Measurements from ENCODE around the gene CPM. TPM values are rescaled to one million over a fixed set of nuclear protein-coding genes. Genes with fewer than 3 reads are reported as not detected.

Gene CPM
- total and polyA plus RNA-seq, 2 of the 4 experiments (the other 2 are of a cell fraction), result 2.0 to 8.8 TPM

DNA sequence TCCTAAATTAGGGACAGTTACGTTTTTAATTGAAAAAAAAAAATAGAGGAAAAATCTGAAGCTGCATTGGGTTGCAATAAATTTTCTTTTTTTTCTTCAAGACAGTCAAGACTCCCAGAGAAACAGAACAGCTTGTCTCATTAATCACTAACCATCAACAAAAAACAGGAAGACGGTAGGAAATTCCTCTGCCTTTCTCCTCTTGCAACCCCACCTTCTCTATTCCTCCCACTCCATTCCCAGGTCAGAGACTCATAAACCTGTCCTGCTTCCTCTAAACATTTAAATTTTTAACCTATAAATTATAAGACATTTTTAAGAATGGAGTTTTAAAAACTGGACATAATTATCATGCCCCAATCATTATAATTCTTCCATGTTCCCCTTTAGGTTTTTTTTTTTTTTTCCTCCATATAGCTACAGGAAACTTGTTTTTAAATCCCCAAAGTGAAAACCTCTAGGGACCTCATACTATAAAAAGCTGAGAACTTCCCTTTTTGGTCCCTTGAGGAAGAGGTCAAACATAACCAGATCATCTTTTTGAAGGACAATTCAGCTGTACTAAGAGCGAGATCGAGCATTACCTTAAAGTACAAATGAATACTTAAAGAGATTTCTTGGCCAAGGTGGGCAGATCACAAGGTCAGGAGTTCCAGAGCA is 36.0 kb downstream of the CPM start:
- Histone ChIP-seq H3K79me1 (ENCODE audit: low read depth in 1 of 2, low read length in 2 of 2) (no peaks in the 10 kb centered on the region), H3K9ac (ENCODE audit: low read depth, low read length) (no peak overlapping the region), H3K9me3 (ENCODE audit: control insufficient read depth, insufficient read depth, low read length) (no peaks in the 10 kb centered on the region), H3K27ac (ENCODE audit: insufficient read depth, low read length) (no peak overlapping the region), H4K91ac (ENCODE audit: insufficient read depth, low read depth, low read length) (no peak overlapping the region), H3K36me3 (ENCODE audit: control insufficient read depth, insufficient read depth, low read length) (no peaks in the 10 kb centered on the region), H2BK120ac (ENCODE audit: low read depth, low read length) (peak overlapping the region; percentile 27; the same call in 1 of the 2 replicates), H2AK5ac (ENCODE audit: low read depth, low read length) (no peak overlapping the region), H3K18ac (ENCODE audit: low read depth, low read length) (peak overlapping the region; percentile 27; the same call in 1 of the 2 replicates), H3K27me3 (ENCODE audit: control insufficient read depth, insufficient read depth, low read length) (no peaks in the 10 kb centered on the region; the same call in 1 of the 2 replicates), H3K9me1 (ENCODE audit: insufficient read depth, low read length) (no peaks in the 10 kb centered on the region), H2BK5ac (ENCODE audit: low read depth, low read length, poor library complexity, severe bottlenecking) (no peak overlapping the region), H4K8ac (ENCODE audit: low read depth in 2 of 2, low read length in 2 of 2) (no peak overlapping the region), H4K20me1 (ENCODE audit: insufficient read depth, low read length) (no peaks in the 10 kb centered on the region), H3K4ac (ENCODE audit: low read depth, low read length) (no peak overlapping the region), H3K4me2 (ENCODE audit: low read depth, low read length) (no peak overlapping the region), H3K4me3 (ENCODE audit: insufficient read depth, low read depth, low read length) (no peak overlapping the region), H2AFZ (replicated peaks; ENCODE audit: low read length, poor library complexity) (no peak overlapping the region), H3K4me1 (ENCODE audit: control insufficient read depth, insufficient read depth, low read length) (peaks cover 2% of the 10 kb centered on the region; the same call in 1 of the 2 replicates), H2BK15ac (ENCODE audit: low read depth, low read length) (no peak overlapping the region), H4K5ac (ENCODE audit: low read depth, low read length) (no peak overlapping the region), H3K56ac (ENCODE audit: extremely low read depth, insufficient read depth, low read length) (no peak overlapping the region), H2AK9ac (replicated peaks; ENCODE audit: low read depth, low read length, poor library complexity) (no peak overlapping the region), H2BK20ac (ENCODE audit: low read depth, low read length) (no peak overlapping the region), H3K14ac (replicated peaks; ENCODE audit: low read depth, low read length) (no peak overlapping the region), H3K23ac (ENCODE audit: low read depth, low read length) (no peak overlapping the region)
- ChIA-PET CTCF (no interaction called here), POLR2A (ENCODE audit: unreplicated experiment) (interaction anchor here (0.7 kb wide), 1 partner anchor 103 kb away, joined by 3 read pairs; no protein-coding TSS in a partner anchor)
- ATAC-seq (ENCODE audit: low read depth) (no peak), DNase-seq (no peak)
- no TSS peak for BruUV-seq (replicated peaks)
- intact Hi-C loops (cut with micrococcal nuclease) (no loop called here), dilution Hi-C loops (cut with HindIII; ENCODE audit: low sequenced_read_pairs, unreplicated experiment) (no loop called here), in situ Hi-C loops (cut with MboI; ENCODE audit: low sequenced_read_pairs) (no loop called here)
- WGBS, 2 experiments (ENCODE audit: extremely low coverage in 2 of 2, insufficient read length in 1 of 2), result no CpG with 5 or more reads among the region's 4 CpGs
- TF ChIP-seq NFE2L2 (IDR thresholded peaks at IDR 0.05; ENCODE audit: low read depth, low read length) (no peak), MXI1 (IDR thresholded peaks at IDR 0.05; ENCODE audit: borderline replicate concordance, low read depth, low read length) (no peak), MAFK (IDR thresholded peaks at IDR 0.05; ENCODE audit: low read depth, low read length) (no peak), RCOR1 (IDR thresholded peaks at IDR 0.05; ENCODE audit: insufficient replicate concordance, low read length) (no peak), CHD1 (IDR thresholded peaks at IDR 0.05; ENCODE audit: low read depth, low read length) (no peak), BHLHE40 (IDR thresholded peaks at IDR 0.05; ENCODE audit: low read depth, low read length) (no peak), MAZ (IDR thresholded peaks at IDR 0.05; ENCODE audit: borderline replicate concordance, low read depth, low read length) (no peak), CEBPB (IDR thresholded peaks at IDR 0.05; ENCODE audit: low read depth, low read length) (no peak), SMC3 (IDR thresholded peaks at IDR 0.05; ENCODE audit: low read depth, low read length) (no peak), FOS (IDR thresholded peaks at IDR 0.05; ENCODE audit: low read depth, low read length) (no peak), RAD21 (IDR thresholded peaks at IDR 0.05; ENCODE audit: low read length) (no peak)
- TF ChIP-seq, protein P1, sequence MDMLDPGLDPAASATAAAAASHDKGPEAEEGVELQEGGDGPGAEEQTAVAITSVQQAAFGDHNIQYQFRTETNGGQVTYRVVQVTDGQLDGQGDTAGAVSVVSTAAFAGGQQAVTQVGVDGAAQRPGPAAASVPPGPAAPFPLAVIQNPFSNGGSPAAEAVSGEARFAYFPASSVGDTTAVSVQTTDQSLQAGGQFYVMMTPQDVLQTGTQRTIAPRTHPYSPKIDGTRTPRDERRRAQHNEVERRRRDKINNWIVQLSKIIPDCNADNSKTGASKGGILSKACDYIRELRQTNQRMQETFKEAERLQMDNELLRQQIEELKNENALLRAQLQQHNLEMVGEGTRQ (IDR thresholded peaks at IDR 0.05; ENCODE audit: low read depth, low read length), result no peak
- TF ChIP-seq, protein P2, sequence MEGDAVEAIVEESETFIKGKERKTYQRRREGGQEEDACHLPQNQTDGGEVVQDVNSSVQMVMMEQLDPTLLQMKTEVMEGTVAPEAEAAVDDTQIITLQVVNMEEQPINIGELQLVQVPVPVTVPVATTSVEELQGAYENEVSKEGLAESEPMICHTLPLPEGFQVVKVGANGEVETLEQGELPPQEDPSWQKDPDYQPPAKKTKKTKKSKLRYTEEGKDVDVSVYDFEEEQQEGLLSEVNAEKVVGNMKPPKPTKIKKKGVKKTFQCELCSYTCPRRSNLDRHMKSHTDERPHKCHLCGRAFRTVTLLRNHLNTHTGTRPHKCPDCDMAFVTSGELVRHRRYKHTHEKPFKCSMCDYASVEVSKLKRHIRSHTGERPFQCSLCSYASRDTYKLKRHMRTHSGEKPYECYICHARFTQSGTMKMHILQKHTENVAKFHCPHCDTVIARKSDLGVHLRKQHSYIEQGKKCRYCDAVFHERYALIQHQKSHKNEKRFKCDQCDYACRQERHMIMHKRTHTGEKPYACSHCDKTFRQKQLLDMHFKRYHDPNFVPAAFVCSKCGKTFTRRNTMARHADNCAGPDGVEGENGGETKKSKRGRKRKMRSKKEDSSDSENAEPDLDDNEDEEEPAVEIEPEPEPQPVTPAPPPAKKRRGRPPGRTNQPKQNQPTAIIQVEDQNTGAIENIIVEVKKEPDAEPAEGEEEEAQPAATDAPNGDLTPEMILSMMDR (conservative IDR thresholded peaks at IDR 0.05; ENCODE audit: low read depth, low read length), result no peak
